Left renal cortex interstitium (tissue), 4 donors: Measurements from ENCODE around the gene NR2C2. TPM values are rescaled to one million over a fixed set of nuclear protein-coding genes. Genes with fewer than 3 reads are reported as not detected.

Experiments
- DNase-seq, 4 donors: peaks; one replicate each; pipeline ENCODE4 v3.0.0-alpha.2; 2013; ENCODE audit warnings: low read depth in 4 of 4, low spot score in 2 of 4, missing footprints in 1 of 4
- polyA plus RNA-seq, 4 donors: library from polyadenylated mRNA; unstranded; fragments of 120-200 nt; gene quantifications; one replicate each; pipeline ENCODE4 v1.2.1, GENCODE V29; 2013; ENCODE audit not compliant: insufficient read length in 4 of 4

The NR2C2 gene
- polyA plus RNA-seq, 4 donors: 33.9 to 63.5 (median 48.2) TPM

- DNase-seq: no peak
Measured at GRCh38 chr3:15094187-15094875, 146.9 kb downstream of the NR2C2 start.

DNA sequence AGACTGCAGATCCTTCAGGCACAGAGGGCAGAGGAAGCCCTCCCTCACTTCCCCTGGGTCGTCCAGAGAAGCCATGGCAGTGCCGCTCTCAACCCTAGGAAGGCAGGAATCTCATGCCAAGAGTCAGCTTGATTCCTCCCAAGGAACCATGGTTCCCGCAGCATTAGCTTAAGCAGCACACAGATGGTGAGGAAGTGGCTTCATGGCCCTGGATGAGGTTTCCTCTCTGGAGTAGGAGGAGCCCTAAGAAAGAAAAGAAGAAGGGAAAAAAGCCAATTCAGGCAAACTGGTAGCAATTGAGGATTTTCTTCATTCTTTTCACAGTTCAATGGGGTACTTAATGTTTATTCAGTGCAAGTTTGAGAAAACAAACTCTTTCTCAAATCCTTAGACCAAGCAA lies 148.7 kb downstream of the NR2C2 start:
- DNase-seq: no peak

- no peak for DNase-seq
Measured at GRCh38 chr3:15097891-15098290, 150.5 kb downstream of the NR2C2 start.

Other genes starting within 250 kb of the NR2C2 start
- 10 to 100 TPM; 21.0 to 25.0 (median 23.2) TPM for gene FGD5, start 128.6 kb upstream of the NR2C2 start, polyA plus RNA-seq
- gene MRPS25, start 117.7 kb downstream of the NR2C2 start, polyA plus RNA-seq: 100 to 1,000 TPM in 1 of 4 donors, 10 to 100 TPM in 3; 49.7 to 106 (median 74.3) TPM
- 10 to 100 TPM; 22.1 to 31.9 (median 25.3) TPM for gene RBSN, start 151.6 kb downstream of the NR2C2 start, polyA plus RNA-seq